ENCODE data around the gene MRPL24. TPM values are rescaled to one million over a fixed set of nuclear protein-coding genes. Genes with fewer than 3 reads are reported as not detected.

MRPL24 gene
- total and polyA plus RNA-seq, 2 of the 8 experiments (the other 6 are each of a cell fraction or from before 2014, with no cell fraction given): 29.7 to 35.2 TPM

GRCh38 chr1:156725683-156726280 is 15.1 kb downstream of the MRPL24 start (continued):
- TF ChIP-seq RBBP5 (IDR thresholded peaks at IDR 0.05; ENCODE audit: borderline replicate concordance, low read depth, low read length) (0 out of 2 replicates have a peak, but pooled peaks have one; percentile 54), CREB1 (IDR thresholded peaks at IDR 0.05) (peak; percentile 45; the same call in 1 of the 2 replicates)

All from H1 (cell line).